Stimulated activated CD8-positive, alpha-beta memory T cell treated with anti-CD3 and anti-CD28 coated beads, Interleukin-7, amount 100 ng/mL, for 4 hours (primary cell): ENCODE results near the gene ZNF778.
"Not testable (repeated sequence)": the region's sequence is repeated elsewhere in the genome, so short reads cannot be mapped to it uniquely, and the experiment has no call there.

Source experiments
- DNase-seq, 2 donors: peaks; one replicate each; pipeline ENCODE4 v3.0.0-alpha.2; 2020; ENCODE audit warnings: low read depth in 2 of 2

Gene ZNF778

DNA sequence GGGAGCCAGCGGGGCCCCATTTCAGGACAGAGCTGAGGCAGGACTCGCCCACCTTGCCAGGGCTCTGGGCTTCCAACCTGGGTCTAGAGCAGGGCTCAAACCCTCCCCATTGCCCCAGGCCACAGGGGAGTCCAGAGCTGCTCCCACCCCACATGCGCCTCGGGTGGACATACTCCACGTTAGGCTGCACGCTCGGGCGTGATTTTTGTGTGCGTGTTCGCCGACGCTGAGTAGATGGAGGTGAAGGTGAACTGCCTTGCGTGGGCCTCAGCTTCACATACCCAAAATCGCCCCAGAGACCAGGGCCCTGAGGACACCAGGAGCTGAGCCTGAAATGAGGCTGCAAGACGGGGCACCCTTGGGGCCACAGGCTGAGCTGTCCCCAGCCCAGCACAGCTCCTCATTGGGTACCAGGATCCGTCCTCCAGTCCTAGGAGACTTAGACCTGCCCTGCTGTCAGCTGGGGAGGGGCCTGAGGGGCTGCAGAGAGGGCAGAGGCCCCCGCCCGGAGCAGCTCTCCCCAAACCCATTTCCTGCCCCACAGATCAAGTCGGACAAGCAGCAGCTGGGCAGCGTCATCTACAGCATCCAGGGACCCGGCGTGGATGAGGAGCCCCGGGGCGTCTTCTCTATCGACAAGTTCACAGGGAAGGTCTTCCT, 37.7 kb upstream of the ZNF778 start:
- no peak for DNase-seq

DNA sequence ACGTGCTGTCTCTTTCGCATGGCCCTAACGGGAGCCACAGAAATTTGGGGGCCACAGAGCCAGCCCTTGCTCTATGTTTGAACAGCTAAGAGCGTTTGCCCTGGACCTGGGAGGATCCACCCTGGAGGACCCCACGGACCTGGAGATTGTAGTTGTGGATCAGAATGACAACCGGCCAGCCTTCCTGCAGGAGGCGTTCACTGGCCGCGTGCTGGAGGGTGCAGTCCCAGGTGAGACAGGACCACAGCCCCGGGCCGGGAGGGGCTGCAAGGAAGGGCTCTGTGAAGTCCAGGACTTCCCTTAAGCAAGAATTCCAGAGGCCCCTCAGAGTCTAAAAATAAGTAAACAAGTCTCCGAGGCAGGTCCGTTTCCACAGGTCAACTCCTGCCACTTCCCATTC, 34.0 kb upstream of the ZNF778 start:
- DNase-seq = no peak

DNA sequence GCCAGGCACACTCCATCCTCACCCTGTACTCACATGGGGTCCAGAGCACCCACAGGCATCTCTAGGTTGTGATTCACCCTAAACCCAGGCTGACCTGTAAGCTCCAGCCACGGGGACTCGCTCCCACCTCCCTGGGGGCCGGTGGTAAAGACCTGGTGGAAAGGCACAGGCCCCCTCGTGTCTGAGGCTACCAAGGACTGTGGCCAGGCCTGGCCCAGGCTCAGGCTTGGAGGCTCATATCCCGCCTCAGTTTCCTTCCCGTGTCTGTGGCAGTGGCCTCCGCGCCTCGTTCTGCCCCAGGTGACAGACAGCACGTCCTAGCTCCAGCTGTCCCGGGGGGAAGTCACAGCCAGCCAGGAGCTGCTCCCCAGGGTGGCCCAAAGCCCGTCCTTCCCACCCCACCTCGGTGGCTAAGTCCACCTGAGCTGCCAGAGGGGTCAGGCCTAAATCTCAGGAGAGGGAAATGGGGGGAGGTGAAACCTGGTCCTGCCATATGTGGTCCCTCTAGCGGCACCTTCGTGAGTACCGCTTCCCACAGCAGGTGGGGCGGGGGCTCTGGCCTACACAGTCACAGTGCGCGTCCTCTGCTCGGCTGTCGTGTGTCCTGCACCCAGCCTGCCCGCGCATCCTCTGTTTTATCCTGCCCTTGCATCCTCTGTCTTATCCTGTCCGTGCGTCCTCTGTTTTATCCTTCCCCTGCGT, 33.4 kb upstream of the ZNF778 start:
- no peak for DNase-seq

DNA sequence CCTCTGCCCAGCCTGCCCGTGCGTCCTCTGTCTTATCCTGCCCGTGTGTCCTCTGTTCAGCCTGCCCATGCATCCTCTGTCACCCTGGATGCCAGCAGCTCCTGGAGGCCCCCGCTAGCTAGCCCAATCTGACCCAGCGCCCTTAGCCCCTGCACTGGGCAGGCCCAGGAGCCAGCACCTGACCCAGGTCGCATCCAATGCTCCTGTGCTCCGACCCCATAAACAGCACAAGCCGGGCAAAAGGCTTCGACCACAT, 32.9 kb upstream of the ZNF778 start:
- no peak for DNase-seq

DNA sequence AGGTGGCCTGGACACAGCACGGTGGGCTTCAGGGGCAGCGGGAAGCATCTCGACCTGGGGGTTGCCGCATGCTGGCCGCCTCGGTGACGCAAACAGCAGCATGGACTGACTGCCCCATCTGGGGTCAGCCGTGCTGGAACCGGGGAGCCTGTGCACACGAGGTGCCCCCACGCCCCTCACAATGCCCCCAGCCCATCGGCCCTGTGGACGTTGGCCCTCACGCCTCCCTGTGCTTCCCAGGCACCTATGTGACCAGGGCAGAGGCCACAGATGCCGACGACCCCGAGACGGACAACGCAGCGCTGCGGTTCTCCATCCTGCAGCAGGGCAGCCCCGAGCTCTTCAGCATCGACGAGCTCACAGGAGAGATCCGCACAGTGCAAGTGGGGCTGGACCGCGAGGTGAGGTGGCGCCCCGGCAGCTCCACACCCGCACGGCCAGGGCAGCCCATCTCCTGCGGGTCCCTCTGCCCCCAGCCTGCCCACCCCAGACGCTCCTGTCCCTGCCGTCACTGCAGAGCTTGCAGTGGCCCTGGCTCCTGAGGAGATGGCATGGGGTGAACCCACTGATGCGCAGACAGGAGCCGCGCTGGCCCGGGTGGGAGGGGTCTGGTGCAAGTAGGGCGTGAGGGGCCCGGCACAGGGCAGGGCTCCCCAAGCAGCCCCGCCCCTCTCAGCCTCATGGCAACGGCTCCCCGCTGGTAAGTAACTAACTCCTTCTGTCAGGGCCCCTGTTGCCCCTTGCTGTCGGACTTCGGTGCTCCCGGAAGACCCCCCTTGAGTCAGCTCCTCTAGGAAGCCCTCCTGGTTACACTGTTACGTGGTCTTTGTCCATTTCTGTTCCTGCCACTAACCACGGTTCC, 32.3 kb upstream of the ZNF778 start:
- DNase-seq = no peak

DNA sequence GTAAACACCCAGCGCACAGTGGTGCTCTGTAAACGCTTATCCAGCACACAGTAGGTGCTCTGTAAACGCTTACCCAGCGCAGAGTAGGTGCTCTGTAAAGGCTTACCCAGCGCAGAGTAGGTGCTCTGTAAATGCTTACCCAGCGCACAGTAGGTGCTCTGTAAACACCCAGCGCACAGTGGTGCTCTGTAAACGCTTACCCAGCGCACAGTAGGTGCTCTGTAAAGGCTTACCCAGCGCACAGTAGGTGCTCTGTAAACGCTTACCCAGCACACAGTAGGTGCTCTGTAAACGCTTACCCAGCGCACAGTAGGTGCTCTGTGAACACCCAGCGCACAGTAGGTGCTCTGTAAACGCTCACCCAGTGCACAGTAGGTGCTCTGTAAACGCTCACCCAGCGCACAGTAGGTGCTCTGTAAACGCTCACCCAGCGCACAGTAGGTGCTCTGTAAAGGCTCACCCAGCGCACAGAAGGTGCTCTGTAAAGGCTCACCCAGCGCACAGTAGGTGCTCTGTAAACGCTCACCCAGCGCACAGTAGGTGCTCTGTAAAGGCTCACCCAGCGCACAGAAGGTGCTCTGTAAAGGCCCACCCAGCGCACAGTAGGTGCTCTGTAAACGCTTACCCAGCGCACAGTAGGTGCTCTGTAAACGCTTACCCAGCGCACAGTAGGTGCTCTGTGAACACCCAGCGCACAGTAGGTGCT, 31.5 kb upstream of the ZNF778 start:
- DNase-seq = not testable (repeated sequence)

DNA sequence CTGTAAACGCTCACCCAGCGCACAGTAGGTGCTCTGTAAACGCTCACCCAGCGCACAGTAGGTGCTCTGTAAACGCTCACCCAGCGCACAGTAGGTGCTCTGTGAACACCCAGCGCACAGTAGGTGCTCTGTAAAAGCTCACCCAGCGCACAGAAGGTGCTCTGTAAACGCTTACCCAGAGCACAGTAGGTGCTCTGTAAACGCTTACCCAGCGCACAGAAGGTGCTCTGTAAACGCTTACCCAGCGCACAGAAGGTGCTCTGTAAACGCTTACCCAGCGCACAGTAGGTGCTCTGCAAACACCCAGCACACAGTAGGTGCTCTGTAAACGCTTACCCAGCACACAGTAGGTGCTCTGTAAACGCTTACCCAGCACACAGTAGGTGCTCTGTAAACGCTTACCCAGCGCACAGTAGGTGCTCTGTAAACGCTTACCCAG, 30.9 kb upstream of the ZNF778 start:
- DNase-seq = not testable (repeated sequence)

DNA sequence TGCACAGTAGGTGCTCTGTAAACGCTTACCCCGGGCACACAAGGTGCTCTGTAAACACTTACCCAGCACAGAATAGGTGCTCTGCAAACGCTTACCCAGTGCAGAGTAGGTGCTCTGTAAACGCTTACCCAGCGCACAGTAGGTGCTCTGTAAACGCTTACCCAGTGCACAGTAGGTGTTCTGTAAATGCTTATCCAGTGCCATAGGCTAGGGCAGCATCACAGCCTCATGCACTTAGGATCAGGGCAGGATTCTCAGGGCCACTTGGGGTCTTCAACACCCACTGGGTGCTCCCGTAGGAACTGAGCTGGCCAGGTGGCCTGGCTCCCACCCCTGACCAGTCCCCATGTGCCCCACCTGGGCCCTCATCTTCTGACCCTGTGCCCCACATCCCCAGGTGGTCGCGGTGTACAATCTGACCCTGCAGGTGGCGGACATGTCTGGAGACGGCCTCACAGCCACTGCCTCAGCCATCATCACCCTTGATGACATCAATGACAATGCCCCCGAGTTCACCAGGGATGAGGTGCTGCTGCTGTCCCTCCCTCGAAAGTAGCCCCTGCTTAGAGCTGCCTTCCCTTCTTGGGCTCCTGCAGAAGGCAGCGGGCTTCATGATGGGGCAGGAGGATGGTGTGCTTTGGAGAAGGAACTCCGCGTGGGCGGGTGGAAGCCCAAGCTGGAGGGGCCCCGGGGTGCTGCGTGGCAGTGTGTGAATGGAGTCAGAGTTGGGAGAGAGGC, 30.3 kb upstream of the ZNF778 start:
- DNase-seq = no peak

DNA sequence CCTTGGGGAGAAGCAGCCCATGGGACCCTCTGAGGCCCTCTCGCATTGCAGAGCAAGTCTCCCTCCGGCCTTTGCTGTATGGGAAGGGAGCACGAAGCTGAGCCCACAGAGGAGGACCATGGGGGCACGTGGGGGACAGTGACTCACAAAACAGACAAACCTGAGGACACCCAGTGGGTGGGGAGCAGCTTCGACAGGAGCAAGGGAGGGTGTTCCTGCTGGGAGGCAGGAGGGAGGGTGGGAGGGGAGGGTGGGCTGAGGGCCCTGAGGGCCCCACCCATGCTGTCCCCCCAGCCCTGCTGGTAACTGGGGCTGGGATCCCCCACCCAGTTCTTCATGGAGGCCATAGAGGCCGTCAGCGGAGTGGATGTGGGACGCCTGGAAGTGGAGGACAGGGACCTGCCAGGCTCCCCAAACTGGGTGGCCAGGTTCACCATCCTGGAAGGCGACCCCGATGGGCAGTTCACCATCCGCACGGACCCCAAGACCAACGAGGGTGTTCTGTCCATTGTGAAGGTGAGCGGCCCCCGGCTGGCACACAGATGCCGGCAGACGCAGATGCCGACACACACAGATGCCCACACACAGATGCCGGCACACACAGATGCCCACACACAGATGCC, 29.6 kb upstream of the ZNF778 start:
- no peak for DNase-seq

DNA sequence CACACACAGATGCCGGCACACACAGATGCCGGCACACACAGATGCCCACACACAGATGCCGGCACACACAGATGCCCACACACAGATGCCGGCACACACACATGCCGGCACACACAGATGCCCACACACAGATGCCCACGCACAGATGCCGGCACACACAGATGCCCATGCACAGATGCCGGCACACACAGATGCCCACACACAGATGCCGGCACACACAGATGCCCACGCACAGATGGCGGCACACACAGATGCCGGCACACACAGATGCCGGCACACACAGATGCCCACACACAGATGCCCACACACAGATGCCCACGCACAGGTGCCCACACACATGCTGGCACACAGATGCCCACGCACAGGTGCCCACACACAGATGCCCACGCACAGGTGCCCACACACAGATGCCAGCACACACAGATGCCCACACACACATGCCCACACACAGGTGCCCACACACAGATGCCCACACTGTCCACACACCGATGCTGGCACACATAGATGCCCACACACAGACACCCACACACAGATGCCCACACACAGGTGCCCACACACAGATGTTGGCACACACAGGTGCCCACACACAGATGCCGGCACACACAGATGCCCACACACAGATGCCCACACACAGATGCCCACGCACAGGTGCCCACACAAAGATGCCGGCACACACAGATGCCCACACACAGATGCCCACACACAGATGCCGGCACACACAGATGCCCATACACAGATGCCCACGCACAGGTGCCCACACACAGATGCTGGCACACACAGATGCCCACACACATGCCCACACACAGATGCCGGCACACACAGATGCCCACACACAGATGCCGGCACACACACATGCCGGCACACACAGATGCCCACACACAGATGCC, 28.8 kb upstream of the ZNF778 start:
- not testable (repeated sequence) for DNase-seq

DNA sequence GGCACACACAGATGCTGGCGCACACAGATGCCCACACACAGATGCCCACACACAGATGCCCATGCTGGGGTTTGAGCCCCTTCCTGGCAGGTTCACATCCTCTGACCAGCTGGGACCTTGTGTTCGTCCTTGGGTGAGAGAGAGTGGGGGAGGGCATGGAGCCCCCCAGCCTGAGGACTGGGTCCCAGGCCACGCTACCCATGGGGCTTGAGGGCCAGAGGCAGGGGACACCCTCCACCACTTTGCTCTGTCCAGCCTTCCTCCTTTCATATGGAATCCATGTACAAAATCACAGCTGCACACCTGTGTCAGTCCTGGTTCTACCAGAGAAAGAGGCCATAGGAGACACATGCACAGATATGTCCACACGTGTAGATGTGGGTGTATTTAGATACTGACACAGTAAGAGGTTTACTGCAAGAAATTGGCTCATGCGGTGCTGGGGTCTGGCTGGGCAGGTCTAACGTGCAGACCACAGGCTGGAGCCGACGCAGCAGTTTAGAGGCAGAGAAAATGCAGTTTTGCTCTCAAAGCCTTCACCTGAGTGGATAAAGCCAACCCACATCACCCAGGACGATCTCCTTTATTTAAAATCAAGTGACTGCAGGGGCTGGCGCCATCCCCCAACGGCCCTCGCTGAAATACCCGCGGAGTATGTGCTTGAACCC, 28.0 kb upstream of the ZNF778 start:
- DNase-seq = no peak

DNA sequence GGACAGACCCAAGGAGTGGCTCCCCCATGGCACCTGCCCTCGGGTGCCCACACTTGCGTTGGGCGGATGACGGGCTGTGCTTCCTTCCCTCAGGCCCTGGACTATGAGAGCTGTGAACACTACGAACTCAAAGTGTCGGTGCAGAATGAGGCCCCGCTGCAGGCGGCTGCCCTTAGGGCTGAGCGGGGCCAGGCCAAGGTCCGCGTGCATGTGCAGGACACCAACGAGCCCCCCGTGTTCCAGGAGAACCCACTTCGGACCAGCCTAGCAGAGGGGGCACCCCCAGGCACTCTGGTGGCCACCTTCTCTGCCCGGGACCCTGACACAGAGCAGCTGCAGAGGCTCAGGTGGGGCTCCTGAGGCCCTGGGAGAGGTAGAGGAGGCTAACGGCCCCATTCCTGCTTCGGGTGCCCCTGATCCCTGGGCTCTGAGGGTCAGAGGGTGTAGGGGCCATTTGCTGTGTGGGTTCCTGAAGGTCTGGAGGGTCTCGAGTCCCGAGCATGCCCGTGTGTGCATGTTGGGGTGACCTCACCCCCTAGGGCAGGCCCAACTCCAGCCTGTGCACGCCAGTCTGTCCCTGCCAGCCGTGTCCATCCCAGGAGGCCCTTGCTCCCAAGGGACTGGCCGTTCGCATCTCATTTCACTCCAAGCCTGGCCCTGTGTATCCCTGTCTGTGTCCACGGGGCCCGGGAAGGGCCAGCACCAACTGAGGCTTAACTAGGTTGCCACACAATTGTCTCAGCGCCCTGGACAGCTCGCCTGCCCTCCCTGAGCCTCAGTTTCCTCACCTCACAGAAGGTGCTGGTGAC, 27.1 kb upstream of the ZNF778 start:
- no peak for DNase-seq

DNA sequence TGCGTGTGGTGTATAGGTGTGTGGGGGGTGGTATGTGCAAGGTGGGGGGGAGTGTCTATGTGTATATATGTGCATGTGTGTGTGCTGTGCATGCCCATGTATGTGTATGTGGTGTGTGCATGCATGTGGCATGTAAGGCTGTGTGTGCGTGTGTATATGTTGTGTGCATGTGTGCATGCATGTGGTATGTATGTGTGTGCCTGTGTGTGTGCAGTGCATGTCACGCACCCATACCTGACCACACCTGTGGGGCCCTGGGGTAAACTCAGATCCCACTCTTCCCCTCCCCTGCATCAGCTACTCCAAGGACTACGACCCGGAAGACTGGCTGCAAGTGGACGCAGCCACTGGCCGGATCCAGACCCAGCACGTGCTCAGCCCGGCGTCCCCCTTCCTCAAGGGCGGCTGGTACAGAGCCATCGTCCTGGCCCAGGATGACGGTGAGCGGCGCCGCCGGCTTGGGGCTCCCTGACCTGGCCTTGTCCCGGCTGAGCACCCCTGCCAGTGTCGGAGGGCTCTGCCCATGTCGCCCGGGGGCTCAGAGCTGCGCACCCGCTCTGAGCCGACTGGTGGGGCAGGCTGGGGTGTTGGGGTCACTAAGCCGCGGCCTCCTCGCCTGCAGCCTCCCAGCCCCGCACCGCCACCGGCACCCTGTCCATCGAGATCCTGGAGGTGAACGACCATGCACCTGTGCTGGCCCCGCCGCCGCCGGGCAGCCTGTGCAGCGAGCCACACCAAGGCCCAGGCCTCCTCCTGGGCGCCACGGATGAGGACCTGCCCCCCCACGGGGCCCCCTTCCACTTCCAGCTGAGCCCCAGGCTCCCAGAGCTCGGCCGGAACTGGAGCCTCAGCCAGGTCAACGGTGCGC, 26.2 kb upstream of the ZNF778 start:
- DNase-seq = no peak

DNA sequence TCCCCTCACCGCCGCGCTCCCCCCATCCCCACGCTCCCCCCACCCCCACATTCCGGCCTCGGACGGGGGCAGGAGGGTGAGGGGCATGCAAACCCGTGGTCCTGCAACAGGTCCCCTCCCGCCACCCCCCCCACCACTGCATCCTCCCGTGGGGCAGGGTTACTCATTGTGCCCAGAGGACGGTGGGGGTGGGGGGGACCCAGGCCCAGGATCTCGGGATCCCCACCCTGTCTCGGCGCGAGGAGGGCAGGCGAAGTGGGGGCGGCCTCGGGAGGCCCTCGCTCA, 25.7 kb upstream of the ZNF778 start:
- no peak for DNase-seq

DNA sequence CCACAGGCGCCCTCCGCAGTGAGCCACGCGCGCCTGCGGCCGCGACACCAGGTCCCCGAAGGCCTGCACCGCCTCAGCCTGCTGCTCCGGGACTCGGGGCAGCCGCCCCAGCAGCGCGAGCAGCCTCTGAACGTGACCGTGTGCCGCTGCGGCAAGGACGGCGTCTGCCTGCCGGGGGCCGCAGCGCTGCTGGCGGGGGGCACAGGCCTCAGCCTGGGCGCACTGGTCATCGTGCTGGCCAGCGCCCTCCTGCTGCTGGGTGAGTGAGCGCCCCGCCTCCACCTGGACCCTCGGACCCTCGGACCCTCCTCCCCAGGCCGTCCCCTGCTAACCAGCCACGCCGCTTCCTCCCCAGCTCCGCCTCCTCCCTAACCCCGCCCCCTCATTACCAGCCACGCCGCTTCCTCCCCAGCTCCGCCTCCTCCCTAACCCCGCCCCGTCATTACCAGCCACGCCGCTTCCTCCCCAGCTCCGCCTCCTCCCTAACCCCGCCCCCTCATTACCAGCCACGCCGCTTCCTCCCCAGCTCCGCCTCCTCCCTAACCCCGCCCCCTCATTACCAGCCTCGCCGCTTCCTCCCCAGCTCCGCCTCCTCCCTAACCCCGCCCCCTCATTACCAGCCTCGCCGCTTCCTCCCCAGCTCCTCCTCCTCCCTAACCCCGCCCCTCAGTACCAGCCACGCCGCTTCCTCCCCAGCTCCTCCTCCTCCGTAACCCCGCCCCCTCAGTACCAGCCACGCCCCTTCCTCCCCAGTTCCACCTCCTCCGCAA, 25.1 kb upstream of the ZNF778 start:
- DNase-seq = peak; percentile 75 to 78

DNA sequence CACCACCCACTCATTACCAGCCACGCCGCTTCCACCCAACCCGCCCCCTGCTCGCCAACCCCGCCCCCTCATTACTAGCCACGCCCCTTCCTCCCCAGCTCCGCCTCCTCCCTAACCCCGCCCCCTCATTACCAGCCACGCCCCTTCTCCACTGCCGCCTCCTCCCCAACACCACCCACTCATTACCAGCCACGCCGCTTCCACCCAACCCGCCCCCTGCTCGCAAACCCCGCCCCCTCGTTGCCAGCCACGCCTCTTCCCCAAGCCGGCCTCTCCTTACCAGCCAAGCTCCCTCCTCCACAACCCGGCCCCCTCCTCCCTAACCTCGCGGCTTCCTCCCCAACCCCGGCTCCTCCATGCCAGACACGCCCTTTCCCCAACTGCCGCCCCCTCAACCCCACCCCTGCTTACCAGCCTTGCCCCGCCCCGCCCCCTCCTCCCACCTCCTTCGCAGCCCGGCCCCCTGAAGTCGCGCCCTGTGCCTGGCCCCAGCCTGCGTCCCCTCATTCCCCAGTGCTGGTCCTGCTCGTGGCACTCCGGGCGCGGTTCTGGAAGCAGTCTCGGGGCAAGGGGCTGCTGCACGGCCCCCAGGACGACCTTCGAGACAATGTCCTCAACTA, 24.4 kb upstream of the ZNF778 start:
- DNase-seq = peak; percentile 29 to 48
